ENCODE data around the gene RFPL1. TPM values are rescaled to one million over a fixed set of nuclear protein-coding genes. Genes with fewer than 3 reads are reported as not detected.
"Not testable (repeated sequence)": the region's sequence is repeated elsewhere in the genome, so short reads cannot be mapped to it uniquely, and the experiment has no call there.

The RFPL1 gene
- total RNA-seq, 4 donors from 2014 or later: not detected

- no peaks in the 10 kb centered on the region for H3K36me3 ChIP-seq
- no peak overlapping the region for H3K4me3 ChIP-seq
- in situ Hi-C loops (cut with MboI; ENCODE audit: low sequenced_read_pairs in 4 of 4): no loop called here
- no peak overlapping the region for H3K27ac ChIP-seq
- ATAC-seq: no peak
- H3K4me1 ChIP-seq: no peaks in the 10 kb centered on the region
- intact Hi-C loops (cut with DNase I; ENCODE audit: low total_unique reads): no loop called here
- TF ChIP-seq CTCF (IDR thresholded peaks at IDR 0.05 in 4 of 5, conservative IDR thresholded peaks at IDR 0.05 in 1 of 5) (no peak), POLR2A (IDR thresholded peaks at IDR 0.05) (no peak)
- no peak for DNase-seq
- H3K9me3 ChIP-seq: no peaks in the 10 kb centered on the region
- H3K27me3 ChIP-seq: no peaks in the 10 kb centered on the region
Observed at GRCh38 chr22:29408940-29409339, 29.4 kb upstream of the RFPL1 start.

DNA sequence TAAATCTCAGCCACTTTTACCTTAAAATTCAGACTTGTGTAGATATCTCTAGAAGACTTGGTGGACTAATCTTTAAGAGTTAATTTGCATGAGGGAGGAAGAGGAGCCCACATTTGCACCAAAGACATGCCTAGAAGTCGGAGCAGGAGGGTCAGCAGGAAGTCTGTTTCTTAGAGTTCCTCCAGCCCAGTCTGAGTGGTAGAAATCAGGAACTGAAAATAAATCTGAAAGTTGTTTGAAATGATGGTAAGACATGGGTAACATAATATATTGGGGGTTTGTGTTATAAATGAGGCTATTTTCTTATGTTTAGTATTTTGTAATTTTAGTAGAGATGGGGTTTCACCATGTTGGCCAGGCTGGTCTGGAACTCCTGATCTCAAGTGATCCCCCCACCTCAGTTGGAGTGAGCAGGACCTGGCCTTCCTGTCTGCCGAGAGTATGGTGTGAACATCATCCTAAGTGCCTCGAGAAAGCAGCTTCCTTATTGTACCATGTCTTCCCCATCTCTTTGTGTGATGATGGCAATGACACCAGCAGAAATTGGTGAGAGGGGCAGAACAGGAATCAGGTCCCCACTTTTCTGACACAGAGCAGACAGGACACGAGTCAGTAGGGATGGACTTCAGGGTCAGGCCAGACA, 26.7 kb upstream of the RFPL1 start:
- H3K27ac ChIP-seq; ATAC-seq; H3K27me3 ChIP-seq; DNase-seq; in situ Hi-C loops (cut with MboI; ENCODE audit: low sequenced_read_pairs in 4 of 4); H3K9me3 ChIP-seq; H3K4me3 ChIP-seq; H3K4me1 ChIP-seq; H3K36me3 ChIP-seq; intact Hi-C loops (cut with DNase I; ENCODE audit: low total_unique reads): not testable (repeated sequence)

- ATAC-seq: peak; percentile 39 to 70
- in situ Hi-C loops (cut with MboI; ENCODE audit: low sequenced_read_pairs in 4 of 4); DNase-seq; H3K27ac ChIP-seq; H3K9me3 ChIP-seq; H3K36me3 ChIP-seq; H3K4me3 ChIP-seq; H3K27me3 ChIP-seq; intact Hi-C loops (cut with DNase I; ENCODE audit: low total_unique reads); H3K4me1 ChIP-seq: not testable (repeated sequence)
- TF ChIP-seq CTCF (IDR thresholded peaks at IDR 0.05 in 4 of 5, conservative IDR thresholded peaks at IDR 0.05 in 1 of 5): peak; percentile 21 to 56 (median 33)
Observed at GRCh38 chr22:29412772-29413171, 25.6 kb upstream of the RFPL1 start.

GRCh38 chr22:29414951-29415591, 23.3 kb upstream of the RFPL1 start:
- Histone ChIP-seq H3K4me3 (peak overlapping the region; percentile 56 to 66 (median 58)), H3K27ac (peak overlapping the region in 3 of 4 donors; percentile 31 to 57 (median 47))
- intact Hi-C loops (cut with DNase I; ENCODE audit: low total_unique reads); H3K27me3 ChIP-seq; H3K36me3 ChIP-seq; H3K9me3 ChIP-seq; H3K4me1 ChIP-seq; in situ Hi-C loops (cut with MboI; ENCODE audit: low sequenced_read_pairs in 4 of 4): not testable (repeated sequence)
- ATAC-seq: peak; percentile 52 to 89
- DNase-seq: peak in 1 of 2 donors; percentile 46

DNA sequence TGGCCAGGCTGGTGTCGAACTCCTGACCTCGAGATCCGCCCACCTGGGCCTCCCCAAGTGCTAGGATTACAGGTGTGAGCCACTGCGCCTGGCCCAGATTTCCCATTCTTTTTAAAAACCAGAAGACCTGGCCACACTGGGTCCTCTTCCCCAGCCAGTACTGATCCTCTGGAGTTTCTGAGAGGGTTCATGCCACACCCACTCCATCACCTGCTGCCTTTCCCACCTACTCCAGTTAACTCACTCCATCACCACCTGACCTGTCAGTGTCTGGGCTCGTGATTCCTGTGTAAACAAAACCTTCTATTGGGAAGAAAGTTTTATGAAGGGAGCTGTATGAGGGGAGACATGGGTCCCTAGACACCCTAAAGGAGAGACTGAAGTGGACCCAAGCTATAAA, 19.7 kb upstream of the RFPL1 start:
- H3K4me3 ChIP-seq; H3K4me1 ChIP-seq; H3K27me3 ChIP-seq; H3K9me3 ChIP-seq; ATAC-seq; DNase-seq; in situ Hi-C loops (cut with MboI; ENCODE audit: low sequenced_read_pairs in 4 of 4); intact Hi-C loops (cut with DNase I; ENCODE audit: low total_unique reads); H3K36me3 ChIP-seq; H3K27ac ChIP-seq: not testable (repeated sequence)

DNA sequence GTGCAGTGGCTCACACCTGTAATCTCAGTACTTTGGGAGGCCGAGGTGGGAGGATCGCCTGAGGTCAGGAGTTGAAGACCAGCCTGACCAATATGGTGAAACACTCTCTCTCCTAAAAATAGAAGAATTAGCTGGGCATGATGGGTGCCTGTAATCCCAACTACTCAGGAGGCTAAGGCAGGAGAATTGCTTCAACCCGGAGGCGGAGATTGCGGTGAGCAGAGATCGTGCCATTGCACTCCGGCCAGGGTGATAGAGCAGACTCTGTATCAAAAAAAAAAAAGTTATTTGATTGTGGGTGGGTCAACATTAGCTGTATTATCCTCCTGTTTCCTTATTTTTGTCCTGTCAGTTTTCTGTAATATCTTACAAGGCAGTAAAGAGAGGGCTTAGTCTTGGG, 11.9 kb upstream of the RFPL1 start:
- no peaks in the 10 kb centered on the region for H3K36me3 ChIP-seq
- DNase-seq (no peak), ATAC-seq (no peak)
- intact Hi-C loops (cut with DNase I; ENCODE audit: low total_unique reads) (no loop called here), in situ Hi-C loops (cut with MboI; ENCODE audit: low sequenced_read_pairs in 4 of 4) (no loop called here)
- H3K27ac ChIP-seq: no peak overlapping the region
- no peaks in the 10 kb centered on the region for H3K9me3 ChIP-seq
- TF ChIP-seq CTCF (IDR thresholded peaks at IDR 0.05 in 4 of 5, conservative IDR thresholded peaks at IDR 0.05 in 1 of 5): no peak
- TF ChIP-seq POLR2A (IDR thresholded peaks at IDR 0.05): no peak
- H3K4me3 ChIP-seq: no peak overlapping the region
- H3K27me3 ChIP-seq: no peaks in the 10 kb centered on the region
- H3K4me1 ChIP-seq: no peaks in the 10 kb centered on the region

All from gastrocnemius medialis (tissue), 4 donors.